HG03135 (cell line): ENCODE results near the gene ATP2B3.

Source experiments
- ATAC-seq: cut with Tn5 transposase; IDR thresholded peaks from one replicate; pipeline ENCODE4 v1.9.1; 2021; ENCODE audit warnings: mild to moderate bottlenecking, moderate library complexity; ENCODE audit not compliant: unreplicated experiment

The ATP2B3 gene

GRCh38 chrX:153517423-153517822, at the start of gene ATP2B3:
Gene ATP2B3, plus strand, starts transcription at chrX:153517642. Its CDS starts 18,606 bp downstream, at chrX:153536248.
- ATAC-seq: no peak

GRCh38 chrX:153468008-153468580, 49.3 kb upstream of the ATP2B3 start:
- no peak for ATAC-seq

GRCh38 chrX:153469811-153470410, 47.5 kb upstream of the ATP2B3 start:
- peak; percentile 38 for ATAC-seq

GRCh38 chrX:153470411-153471363, 46.8 kb upstream of the ATP2B3 start, which contains the start of gene HAUS7:
Gene HAUS7, minus strand, starts transcription at chrX:153470576. Its CDS starts 19 bp downstream, at chrX:153470557.
- ATAC-seq: peak; percentile 70

GRCh38 chrX:153471663-153472280, 45.7 kb upstream of the ATP2B3 start:
- ATAC-seq: no peak

GRCh38 chrX:153473126-153473525, 44.3 kb upstream of the ATP2B3 start:
- no peak for ATAC-seq

- no peak for ATAC-seq
These were observed 43.2 kb upstream of the ATP2B3 start for GRCh38 chrX:153474266-153474665.

- ATAC-seq: no peak
These were observed 42.7 kb upstream of the ATP2B3 start for GRCh38 chrX:153474718-153475117.

GRCh38 chrX:153475271-153475670, 42.2 kb upstream of the ATP2B3 start:
- no peak for ATAC-seq

- no peak for ATAC-seq
These were observed 41.6 kb upstream of the ATP2B3 start for GRCh38 chrX:153475751-153476281.

- no peak for ATAC-seq
These were observed 40.6 kb upstream of the ATP2B3 start for GRCh38 chrX:153476666-153477363.

GRCh38 chrX:153477364-153477857, 40.0 kb upstream of the ATP2B3 start:
- no peak for ATAC-seq

GRCh38 chrX:153477901-153478300, 39.5 kb upstream of the ATP2B3 start:
- no peak for ATAC-seq

- ATAC-seq: no peak
These were observed 38.7 kb upstream of the ATP2B3 start for GRCh38 chrX:153478746-153479145.

GRCh38 chrX:153481043-153481442, 36.4 kb upstream of the ATP2B3 start:
- ATAC-seq: no peak

- no peak for ATAC-seq
These were observed 34.9 kb upstream of the ATP2B3 start for GRCh38 chrX:153482376-153483015.

GRCh38 chrX:153485396-153486080, 31.9 kb upstream of the ATP2B3 start:
- ATAC-seq: no peak

GRCh38 chrX:153486171-153486570, 31.3 kb upstream of the ATP2B3 start:
- no peak for ATAC-seq

GRCh38 chrX:153487590-153488071, 29.8 kb upstream of the ATP2B3 start:
- no peak for ATAC-seq
